GM20000 (cell line): ENCODE measurements around the gene PLPPR1.

ENCODE experiments used
- DNase-seq: peaks from one replicate; pipeline ENCODE4 v3.0.0; 2012; ENCODE audit warnings: low spot score
- CTCF ChIP-seq: IDR thresholded peaks from 2 replicates; pipeline ENCODE4 v1.5.1; 2012; ENCODE audit warnings: mild to moderate bottlenecking, control low read depth; ENCODE audit errors: extremely low read depth, missing control alignments

The PLPPR1 gene

GRCh38 chr9:101311191-101311590 is 282.7 kb downstream of the PLPPR1 start:
- no peak for TF ChIP-seq CTCF
- DNase-seq = no peak

DNA sequence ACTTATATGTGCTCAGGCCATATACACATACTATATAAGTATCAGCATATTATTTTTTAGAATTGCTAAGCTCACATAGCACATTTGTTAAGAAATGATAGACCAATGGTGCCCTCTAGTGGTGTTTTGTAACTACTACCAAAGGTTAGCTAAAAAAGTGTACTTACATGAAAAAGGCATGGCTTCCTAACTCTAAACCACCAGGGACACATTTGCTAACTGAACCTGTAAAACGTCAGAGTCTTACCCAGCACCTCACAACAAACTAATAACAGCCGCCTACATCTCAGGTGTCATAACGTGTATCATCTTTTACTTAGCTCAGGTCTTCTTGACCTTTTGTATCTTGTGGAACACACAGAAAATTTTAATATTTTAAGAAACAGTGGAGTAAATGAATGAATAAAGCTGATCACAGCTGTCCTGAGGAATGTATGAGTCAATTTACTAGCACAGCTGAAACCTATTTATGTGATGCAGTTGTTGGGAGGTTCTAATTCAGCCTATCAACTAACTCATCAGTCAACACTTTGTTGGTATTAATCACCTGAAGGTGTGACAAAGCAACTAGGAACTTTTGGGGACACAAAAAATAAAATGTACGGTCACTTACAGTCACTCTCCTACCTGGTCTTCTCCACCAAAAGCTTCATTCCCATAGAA is 283.4 kb downstream of the PLPPR1 start:
- peak; percentile 54 for DNase-seq
- TF ChIP-seq CTCF = peak; percentile 14

DNA sequence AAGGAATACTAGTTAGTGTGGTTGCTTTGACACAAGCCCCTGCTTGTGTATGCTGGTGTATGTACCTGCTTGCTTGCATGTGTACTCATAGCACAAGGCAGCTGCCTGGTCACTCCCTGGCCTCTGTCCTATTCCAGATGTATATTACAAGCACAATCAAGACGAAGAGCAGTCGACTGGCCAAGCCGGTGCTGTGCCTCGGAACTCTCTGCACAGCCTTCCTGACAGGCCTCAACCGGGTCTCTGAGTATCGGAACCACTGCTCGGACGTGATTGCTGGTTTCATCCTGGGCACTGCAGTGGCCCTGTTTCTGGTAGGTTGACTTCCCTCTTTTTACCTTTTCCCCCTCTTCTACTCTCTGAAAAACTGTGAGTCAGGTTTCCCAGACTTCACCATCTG is 284.1 kb downstream of the PLPPR1 start:
- TF ChIP-seq CTCF = no peak
- no peak for DNase-seq

- no peak for DNase-seq
- no peak for TF ChIP-seq CTCF
These were observed 286.6 kb downstream of the PLPPR1 start for GRCh38 chr9:101315112-101315450.

GRCh38 chr9:101317735-101318134 is 289.2 kb downstream of the PLPPR1 start:
- no peak for DNase-seq
- TF ChIP-seq CTCF = no peak

DNA sequence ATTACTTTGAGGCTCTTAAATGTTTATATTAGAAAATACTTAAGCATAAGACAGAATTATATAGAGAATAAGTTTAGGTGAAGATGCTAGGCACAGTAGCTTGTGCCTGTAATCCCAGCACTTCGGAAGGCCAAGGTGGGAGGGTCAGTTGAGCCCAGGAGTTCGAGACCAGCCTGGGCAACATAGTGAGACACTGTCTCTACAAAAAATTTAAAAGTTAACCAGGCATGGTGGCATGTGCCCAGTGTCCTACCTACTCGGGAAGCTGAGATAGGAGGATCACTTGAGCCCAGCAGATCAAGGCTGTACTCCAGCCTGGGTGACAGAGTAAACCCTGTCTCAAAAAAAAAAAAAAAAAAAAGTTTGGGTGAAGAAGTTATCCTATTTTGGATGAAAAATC is 294.6 kb downstream of the PLPPR1 start:
- DNase-seq = no peak
- TF ChIP-seq CTCF = no peak

DNA sequence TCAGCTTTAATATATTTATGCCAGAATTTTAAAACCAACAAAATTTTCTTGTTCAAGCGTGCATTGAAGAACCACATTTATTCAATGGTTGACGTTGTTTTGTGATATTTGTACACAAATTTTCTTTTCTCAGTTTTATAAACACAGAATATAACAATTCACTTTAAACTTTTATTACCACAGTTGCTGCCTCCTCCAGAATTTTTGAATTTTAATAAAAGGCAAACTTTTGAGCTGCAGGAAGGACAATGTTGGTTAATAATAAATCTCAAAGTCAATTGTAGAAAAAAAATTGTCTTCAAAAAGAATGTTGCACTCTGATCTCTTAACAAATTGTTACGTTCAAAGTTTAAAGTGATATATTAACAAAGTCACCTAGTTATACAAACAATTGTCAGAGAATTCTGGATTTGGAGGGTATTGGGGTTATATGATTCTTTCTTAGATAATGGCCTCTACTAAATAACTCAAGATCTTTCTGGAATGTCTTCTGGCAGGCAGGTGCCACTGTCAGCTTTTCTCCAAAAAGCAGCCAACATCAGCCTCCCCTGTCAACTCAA is 295.8 kb downstream of the PLPPR1 start:
- no peak for DNase-seq
- no peak for TF ChIP-seq CTCF
